GM12878 (cell line): ENCODE measurements around the gene P4HTM. TPM values are rescaled to one million over a fixed set of nuclear protein-coding genes. Genes with fewer than 3 reads are reported as not detected.

Experiments used
- HDGF ChIP-seq: fragments of 450-650 bp; IDR thresholded peaks from 2 replicates; pipeline ENCODE4 v1.6.1; 2016; ENCODE audit warnings: antibody characterized with exemption
- IKZF1 ChIP-seq: fragments of 450-650 bp; conservative IDR thresholded peaks from 2 replicates; pipeline ENCODE4 v1.6.1; 2017; ENCODE audit warnings: antibody characterized with exemption, mild to moderate bottlenecking
- IKZF2 ChIP-seq, 2 experiments: fragments of 450-650 bp; IDR thresholded peaks; 2 replicates each; pipeline ENCODE4 v1.6.1; 2017; ENCODE audit warnings: mild to moderate bottlenecking in 2 of 2, moderate library complexity in 2 of 2
- MYC ChIP-seq: IDR thresholded peaks from 2 replicates; pipeline ENCODE4 v1.6.1; 2011; ENCODE audit warnings: mild to moderate bottlenecking, low read length, moderate library complexity, inconsistent platforms; ENCODE audit not compliant: insufficient read depth, insufficient replicate concordance, insufficient read length, severe bottlenecking
- NFIC ChIP-seq: IDR thresholded peaks from 2 replicates; pipeline ENCODE4 v1.6.1; 2012; ENCODE audit warnings: low read depth, mild to moderate bottlenecking, inconsistent platforms, low read length, moderate library complexity
- SIN3A ChIP-seq: IDR thresholded peaks from 2 replicates; pipeline ENCODE4 v1.6.1; 2012; ENCODE audit warnings: low read depth, low read length, improper control_type of control experiment
- SUPT20H ChIP-seq: IDR thresholded peaks from 2 replicates; pipeline ENCODE4 v1.6.1; 2011; ENCODE audit warnings: low read depth, mild to moderate bottlenecking, low read length, moderate library complexity, borderline replicate concordance; ENCODE audit not compliant: control insufficient read depth
- ZBTB11 ChIP-seq: fragments of 450-650 bp; formaldehyde crosslinking; IDR thresholded peaks from 2 replicates; pipeline ENCODE4 v1.5.0; 2022; ENCODE audit warnings: mild to moderate bottlenecking, missing genetic modification characterization
- polyA plus RNA-seq, 11 experiments: library from polyadenylated mRNA; depleted of rRNA in 4 of 11; unstranded in 6 of 11; stranded (reverse) in 5 of 11; fragments of >200 nt; fragmentation: Nextera tagmentation in 4 of 11; fragmentation: Illumina TruSeq in 1 of 11; extraction: Ambion mirVana in 4 of 11; extraction: Trizol in 1 of 11; gene quantifications; 1 replicate in 1 of 11; 2 replicates in 10 of 11; pipeline versions ENCODE4 v1.2.1 to v1.2.3, GENCODE V29; 2011 to 2016; ENCODE audit warnings: inconsistent platforms in 2 of 11, missing spikeins in 2 of 11, low read depth in 1 of 11
- total RNA-seq, 4 experiments: library from RNA; depleted of rRNA in 3 of 4; stranded (reverse); fragments of >200 nt in 3 of 4; fragmentation: Illumina TruSeq in 1 of 4; extraction: Trizol in 1 of 4; gene quantifications; 2 replicates each; pipeline versions ENCODE4 v1.2.1 to v1.2.3, GENCODE V29; 2013 to 2021
- TF ChIP-seq, protein P1 (sequence below): fragments of 150-350 bp; IDR thresholded peaks from 2 replicates; pipeline ENCODE4 v1.6.1; 2016; ENCODE audit warnings: low read depth, low read length

P4HTM gene
- total and polyA plus RNA-seq, 10 of the 15 experiments (the other 5 are each of a cell fraction or from before 2014, with no cell fraction given): 0.76 to 28.8 (median 22.9) TPM

DNA sequence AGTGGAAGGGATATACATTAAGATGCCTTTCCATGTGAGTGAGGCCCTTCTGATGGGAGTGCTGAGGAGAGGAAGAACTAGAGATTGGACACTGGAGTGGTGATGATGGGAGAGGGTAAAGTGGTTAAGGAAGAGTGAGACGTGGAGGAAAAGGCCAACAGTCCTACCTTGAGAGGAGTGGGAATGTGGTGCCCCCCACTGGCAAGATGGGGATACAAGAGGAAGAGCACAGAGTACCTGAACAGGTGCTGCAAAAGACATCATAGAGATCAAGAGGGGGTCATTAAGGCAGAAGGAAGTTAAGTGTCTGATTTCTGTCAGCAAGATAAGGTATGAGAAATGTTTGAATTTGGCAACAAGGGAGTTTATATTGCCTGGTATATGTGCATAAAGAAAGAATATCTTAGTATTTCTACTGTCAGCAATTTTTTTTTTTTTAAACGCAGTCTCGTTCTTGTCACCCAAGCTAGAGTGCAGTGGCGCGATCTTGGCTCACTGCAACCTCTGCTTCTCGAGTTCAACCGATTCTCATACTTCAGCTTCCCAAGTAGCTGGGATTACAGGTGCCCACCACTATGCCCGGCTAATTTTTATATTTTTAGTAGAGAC, 37.4 kb upstream of the P4HTM start (continued):
- TF ChIP-seq, protein P1, sequence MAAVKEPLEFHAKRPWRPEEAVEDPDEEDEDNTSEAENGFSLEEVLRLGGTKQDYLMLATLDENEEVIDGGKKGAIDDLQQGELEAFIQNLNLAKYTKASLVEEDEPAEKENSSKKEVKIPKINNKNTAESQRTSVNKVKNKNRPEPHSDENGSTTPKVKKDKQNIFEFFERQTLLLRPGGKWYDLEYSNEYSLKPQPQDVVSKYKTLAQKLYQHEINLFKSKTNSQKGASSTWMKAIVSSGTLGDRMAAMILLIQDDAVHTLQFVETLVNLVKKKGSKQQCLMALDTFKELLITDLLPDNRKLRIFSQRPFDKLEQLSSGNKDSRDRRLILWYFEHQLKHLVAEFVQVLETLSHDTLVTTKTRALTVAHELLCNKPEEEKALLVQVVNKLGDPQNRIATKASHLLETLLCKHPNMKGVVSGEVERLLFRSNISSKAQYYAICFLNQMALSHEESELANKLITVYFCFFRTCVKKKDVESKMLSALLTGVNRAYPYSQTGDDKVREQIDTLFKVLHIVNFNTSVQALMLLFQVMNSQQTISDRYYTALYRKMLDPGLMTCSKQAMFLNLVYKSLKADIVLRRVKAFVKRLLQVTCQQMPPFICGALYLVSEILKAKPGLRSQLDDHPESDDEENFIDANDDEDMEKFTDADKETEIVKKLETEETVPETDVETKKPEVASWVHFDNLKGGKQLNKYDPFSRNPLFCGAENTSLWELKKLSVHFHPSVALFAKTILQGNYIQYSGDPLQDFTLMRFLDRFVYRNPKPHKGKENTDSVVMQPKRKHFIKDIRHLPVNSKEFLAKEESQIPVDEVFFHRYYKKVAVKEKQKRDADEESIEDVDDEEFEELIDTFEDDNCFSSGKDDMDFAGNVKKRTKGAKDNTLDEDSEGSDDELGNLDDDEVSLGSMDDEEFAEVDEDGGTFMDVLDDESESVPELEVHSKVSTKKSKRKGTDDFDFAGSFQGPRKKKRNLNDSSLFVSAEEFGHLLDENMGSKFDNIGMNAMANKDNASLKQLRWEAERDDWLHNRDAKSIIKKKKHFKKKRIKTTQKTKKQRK: no peak
- TF ChIP-seq IKZF2 (IDR thresholded peaks at IDR 0.05) (0 out of 4 replicates have a peak, but pooled peaks of 1 of the 2 experiments have one; percentile 28), SUPT20H (no peak), NFIC (no peak), HDGF (peak; percentile 41; the same call in 1 of the 2 replicates), ZBTB11 (CRISPR knock-in tag) (no peak), MYC (no peak), IKZF1 (no peak), SIN3A (no peak)
